Heart left ventricle (tissue), 13 donors: Measurements from ENCODE around the gene WIPF2.

Experiments used
- POLR2A ChIP-seq, 2 donors: fragments of 450-650 bp; IDR thresholded peaks; one replicate each; pipeline ENCODE4 v1.6.1; 2017; ENCODE audit warnings: antibody characterized with exemption in 2 of 2, mild to moderate bottlenecking in 2 of 2, moderate library complexity in 2 of 2
- TF ChIP-seq, protein P1 (sequence below), 12 donors: fragments of 200-600 bp; sonication (generic) in 4 of 12; IDR thresholded peaks; one replicate each; pipeline versions ENCODE4 v1.5.0 to v1.8.0; 2018 to 2022; ENCODE audit warnings: antibody characterized with exemption in 12 of 12, mild to moderate bottlenecking in 5 of 12
- donor health status: ischemic (EF 13 %, LVEDD 7.1; RV severe dilation, severe dysfunction).
- donor health status: DM: no; HTN: yes; CAD: no.
- donor health status: DM: no; HTN: no; CAD: no.
- donor health status: ischemic (EF 25% LVEDD 6.9; RV normal size, moderate dysfunction).
- donor health status: ischemic (EF 25% LVEDD 5.7; RV mildly dilated, moderate dysfunction).
- donor health status: ischemic (EF 35%, LVEDD 5.7; RV mildly dilated, moderate dysfunction).
- donor health status: nonischemic (EF 11% LVEDD 7.7; RV severe dilation, severe dysfunction).
- donor health status: DM: yes; HTN: yes; CAD: no.
- donor health status: PGD.
- donor health status: ischemic (EF 29% LVEDD 5.4; RV normal size, mild dysfunction).
- donor health status: nonischemic (EF 23%, LVEDD 6.1; RV moderate dilation, normal function).

DNA sequence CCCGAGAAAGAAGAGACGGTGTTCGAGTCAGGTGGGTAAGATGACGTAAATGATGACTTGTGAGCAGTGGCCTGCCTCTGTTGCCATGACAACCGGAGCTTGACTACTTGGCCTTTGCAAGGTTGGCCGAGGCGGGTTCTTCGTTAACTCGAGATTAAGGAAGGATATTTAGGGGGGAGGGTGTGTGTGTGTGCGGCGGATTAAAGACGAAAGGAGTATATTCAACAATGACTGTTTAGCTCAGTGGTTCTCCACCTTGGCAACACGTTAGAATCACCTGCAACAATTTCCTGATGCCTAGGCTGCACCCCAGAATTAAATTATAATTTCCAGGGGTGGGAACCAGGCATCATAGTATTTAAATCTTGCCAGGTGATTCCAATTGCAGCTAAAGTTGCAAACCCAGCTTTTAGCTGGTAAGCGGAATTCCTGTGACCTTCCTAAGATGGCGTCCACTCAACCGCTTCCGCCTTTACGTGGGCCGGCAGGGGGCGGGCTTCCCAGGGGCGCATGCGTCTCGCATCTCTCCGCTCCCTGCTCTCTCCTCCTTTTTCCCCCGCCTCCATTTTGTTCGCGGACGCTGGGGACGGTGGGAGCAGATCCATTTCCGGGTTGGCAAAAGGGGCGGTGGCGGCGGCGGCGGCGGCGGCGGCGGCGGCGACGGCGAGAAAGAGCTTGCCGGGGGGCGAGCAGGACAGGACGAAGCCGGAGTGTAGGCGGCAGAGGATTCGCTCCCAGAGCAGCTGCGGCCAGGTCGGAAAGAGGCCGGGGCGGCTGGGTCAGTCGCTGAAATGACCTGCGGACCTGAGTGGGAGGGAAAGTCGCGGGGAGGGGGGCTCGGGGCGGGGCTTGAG, at the start of gene WIPF2:
- peak in 1 of 2 donors; percentile 79 for TF ChIP-seq POLR2A (IDR thresholded peaks at IDR 0.05)
- TF ChIP-seq, protein P1, sequence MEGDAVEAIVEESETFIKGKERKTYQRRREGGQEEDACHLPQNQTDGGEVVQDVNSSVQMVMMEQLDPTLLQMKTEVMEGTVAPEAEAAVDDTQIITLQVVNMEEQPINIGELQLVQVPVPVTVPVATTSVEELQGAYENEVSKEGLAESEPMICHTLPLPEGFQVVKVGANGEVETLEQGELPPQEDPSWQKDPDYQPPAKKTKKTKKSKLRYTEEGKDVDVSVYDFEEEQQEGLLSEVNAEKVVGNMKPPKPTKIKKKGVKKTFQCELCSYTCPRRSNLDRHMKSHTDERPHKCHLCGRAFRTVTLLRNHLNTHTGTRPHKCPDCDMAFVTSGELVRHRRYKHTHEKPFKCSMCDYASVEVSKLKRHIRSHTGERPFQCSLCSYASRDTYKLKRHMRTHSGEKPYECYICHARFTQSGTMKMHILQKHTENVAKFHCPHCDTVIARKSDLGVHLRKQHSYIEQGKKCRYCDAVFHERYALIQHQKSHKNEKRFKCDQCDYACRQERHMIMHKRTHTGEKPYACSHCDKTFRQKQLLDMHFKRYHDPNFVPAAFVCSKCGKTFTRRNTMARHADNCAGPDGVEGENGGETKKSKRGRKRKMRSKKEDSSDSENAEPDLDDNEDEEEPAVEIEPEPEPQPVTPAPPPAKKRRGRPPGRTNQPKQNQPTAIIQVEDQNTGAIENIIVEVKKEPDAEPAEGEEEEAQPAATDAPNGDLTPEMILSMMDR (IDR thresholded peaks at IDR 0.05) = peak; percentile 56 to 93 (median 82)
